CD4-positive, CD25-positive, alpha-beta regulatory T cell (primary cell): ENCODE results near the gene XPR1. TPM values are rescaled to one million over a fixed set of nuclear protein-coding genes. Genes with fewer than 3 reads are reported as not detected.
A peak's percentile ranks its signal among the peaks of the same experiment; 100 is the strongest.
"Not testable (repeated sequence)": the region's sequence is repeated elsewhere in the genome, so short reads cannot be mapped to it uniquely, and the experiment has no call there.

ENCODE experiments used
- ATAC-seq, 2 donors: fragments of 150-1000 bp; cut with Tn5 transposase; one replicate each; pipeline ENCODE4 v1.10.0; 2021; ENCODE audit warnings: low read depth in 2 of 2, moderate number of reproducible peaks in 2 of 2, moderate library complexity in 1 of 2
- DNase-seq, 3 donors: peaks; one replicate each; pipeline versions ENCODE4 v3.0.0 to v3.0.0-alpha.2; 2012 to 2022; ENCODE audit warnings: mixed read lengths in 1 of 3
- H3K27ac ChIP-seq: one replicate; pipeline ENCODE4 v1.7.0; 2013; ENCODE audit warnings: mild to moderate bottlenecking, low read length; ENCODE audit not compliant: insufficient read depth, poor library complexity, severe bottlenecking
- H3K27me3 ChIP-seq: one replicate; pipeline ENCODE4 v1.7.0; 2013; ENCODE audit warnings: low read length; ENCODE audit not compliant: control insufficient read depth, insufficient read depth
- H3K36me3 ChIP-seq: one replicate; pipeline ENCODE4 v1.7.0; 2013; ENCODE audit warnings: mild to moderate bottlenecking, low read length, moderate library complexity; ENCODE audit not compliant: control insufficient read depth, insufficient read depth
- H3K4me1 ChIP-seq: 2 replicates; pipeline ENCODE4 v1.7.0; 2013; ENCODE audit warnings: mild to moderate bottlenecking, low read length; ENCODE audit not compliant: insufficient read depth, control insufficient read depth, poor library complexity, severe bottlenecking
- H3K4me3 ChIP-seq: one replicate; pipeline ENCODE4 v1.7.0; 2013; ENCODE audit warnings: low read depth, mild to moderate bottlenecking, low read length, moderate library complexity
- H3K9me3 ChIP-seq, 2 experiments: 1 replicate in 1 of 2; 2 replicates in 1 of 2; pipeline ENCODE4 v1.7.0; 2013; ENCODE audit warnings: low read length in 2 of 2, mild to moderate bottlenecking in 1 of 2, moderate library complexity in 1 of 2; ENCODE audit not compliant: control insufficient read depth in 2 of 2
- H3K27ac Mint-ChIP-seq, 3 donors: one replicate each; pipeline ENCODE4 v1.8.0; 2020 to 2022; ENCODE audit warnings: mild to moderate bottlenecking in 3 of 3, mixed read lengths in 3 of 3, moderate library complexity in 2 of 3
- H3K27me3 Mint-ChIP-seq: one replicate; pipeline ENCODE4 v1.8.0; 2022; ENCODE audit warnings: mild to moderate bottlenecking, mixed read lengths
- H3K36me3 Mint-ChIP-seq: one replicate; pipeline ENCODE4 v1.8.0; 2020; ENCODE audit warnings: mixed read lengths
- H3K4me1 Mint-ChIP-seq, 4 donors: one replicate each; pipeline ENCODE4 v1.8.0; 2020 to 2022; ENCODE audit warnings: mixed read lengths in 4 of 4, mild to moderate bottlenecking in 1 of 4
- H3K4me3 Mint-ChIP-seq, 4 donors: one replicate each; pipeline ENCODE4 v1.8.0; 2020 to 2022; ENCODE audit warnings: mild to moderate bottlenecking in 4 of 4, mixed read lengths in 4 of 4, moderate library complexity in 3 of 4
- H3K9me3 Mint-ChIP-seq, 7 donors: one replicate each; pipeline ENCODE4 v1.8.0; 2020 to 2022; ENCODE audit warnings: mixed read lengths in 7 of 7, mild to moderate bottlenecking in 3 of 7, moderate library complexity in 2 of 7
- polyA plus RNA-seq, 4 donors: library from polyadenylated mRNA; unstranded; fragments of 300-500 nt; fragmentation: Illumina TruSeq; gene quantifications; one replicate each; pipeline ENCODE4 v1.2.3, GENCODE V29; 2021
- total RNA-seq: library from RNA; stranded (reverse); gene quantifications from one replicate; pipeline ENCODE4 v1.2.3, GENCODE V29; 2022

Gene XPR1
- total and polyA plus RNA-seq, 5 donors from 2014 or later = 6.4 to 24.2 (median 11.1) TPM

GRCh38 chr1:180811886-180812285 is 180.1 kb downstream of the XPR1 start:
- Histone ChIP-seq H3K27me3 (no peaks in the 10 kb centered on the region), H3K4me1 (no peaks in the 10 kb centered on the region), H3K9me3 (no peaks in the 10 kb centered on the region), H3K36me3 (peaks cover 17% of the 10 kb centered on the region), H3K27ac (no peak overlapping the region), H3K4me3 (no peak overlapping the region)
- Mint-ChIP-seq H3K4me1 (peaks cover 0 to 7% (median 2%) of the 10 kb centered on the region in 4 donors), H3K27ac (no peak overlapping the region), H3K4me3 (no peak overlapping the region), H3K27me3 (no peaks in the 10 kb centered on the region), H3K36me3 (peaks cover 63% of the 10 kb centered on the region), H3K9me3 (peaks cover 0 to 2% (median 0%) of the 10 kb centered on the region in 7 donors)
- DNase-seq (no peak), ATAC-seq (no peak)

DNA sequence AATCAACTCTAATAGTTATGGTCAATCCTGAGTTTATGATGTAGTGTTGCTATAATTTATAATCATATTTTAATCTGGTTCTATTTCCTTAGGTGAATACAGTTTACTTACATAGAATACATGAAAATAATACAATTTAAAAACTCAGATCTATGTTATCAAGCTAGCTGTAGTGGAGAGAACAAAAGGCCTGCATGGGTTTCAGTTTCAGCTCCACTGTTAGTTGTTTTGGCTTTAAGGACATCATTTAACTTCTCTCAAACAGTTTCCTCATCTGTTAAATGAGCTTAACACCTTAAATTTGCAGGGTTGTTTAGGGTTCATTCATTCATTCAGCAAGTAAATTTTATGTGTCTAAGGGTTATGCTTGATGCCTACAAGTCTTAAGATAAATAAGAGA is 182.4 kb downstream of the XPR1 start:
- Histone ChIP-seq H3K36me3 (peaks cover 17% of the 10 kb centered on the region), H3K9me3 (no peaks in the 10 kb centered on the region), H3K4me3 (no peak overlapping the region), H3K27ac (no peak overlapping the region), H3K27me3 (no peaks in the 10 kb centered on the region), H3K4me1 (no peaks in the 10 kb centered on the region)
- H3K27ac Mint-ChIP-seq = no peak overlapping the region
- H3K9me3 Mint-ChIP-seq = peaks cover 0 to 3% (median 0%) of the 10 kb centered on the region in 7 donors
- no peak overlapping the region for H3K4me3 Mint-ChIP-seq
- DNase-seq (peak in 1 of 3 donors; percentile 27), ATAC-seq (no peak)
- H3K4me1 Mint-ChIP-seq = peaks cover 0 to 13% (median 0%) of the 10 kb centered on the region in 4 donors
- peaks cover 42% of the 10 kb centered on the region for H3K36me3 Mint-ChIP-seq
- no peaks in the 10 kb centered on the region for H3K27me3 Mint-ChIP-seq

GRCh38 chr1:180815188-180815587 is 183.4 kb downstream of the XPR1 start:
- Histone ChIP-seq H3K4me1 (no peaks in the 10 kb centered on the region), H3K4me3 (no peak overlapping the region), H3K9me3 (no peaks in the 10 kb centered on the region), H3K27me3 (no peaks in the 10 kb centered on the region), H3K36me3 (peaks cover 15% of the 10 kb centered on the region), H3K27ac (no peak overlapping the region)
- ATAC-seq = no peak
- peaks cover 0 to 15% (median 0%) of the 10 kb centered on the region in 4 donors for H3K4me1 Mint-ChIP-seq
- peaks cover 39% of the 10 kb centered on the region for H3K36me3 Mint-ChIP-seq
- peaks cover 0 to 3% (median 0%) of the 10 kb centered on the region in 7 donors for H3K9me3 Mint-ChIP-seq
- no peak overlapping the region for H3K4me3 Mint-ChIP-seq
- DNase-seq = no peak
- no peak overlapping the region for H3K27ac Mint-ChIP-seq
- H3K27me3 Mint-ChIP-seq = no peaks in the 10 kb centered on the region

GRCh38 chr1:180816132-180816531 is 184.3 kb downstream of the XPR1 start:
- no peak overlapping the region for H3K4me3 Mint-ChIP-seq

GRCh38 chr1:180821970-180822369 is 190.1 kb downstream of the XPR1 start:
- ATAC-seq (no peak), DNase-seq (no peak)
- Histone ChIP-seq H3K27me3 (no peaks in the 10 kb centered on the region), H3K27ac (no peak overlapping the region), H3K36me3 (peaks cover 9% of the 10 kb centered on the region), H3K4me1 (no peaks in the 10 kb centered on the region), H3K4me3 (no peak overlapping the region), H3K9me3 (no peaks in the 10 kb centered on the region)
- Mint-ChIP-seq H3K27ac (no peak overlapping the region), H3K4me3 (no peak overlapping the region), H3K27me3 (no peaks in the 10 kb centered on the region), H3K9me3 (peaks cover 0 to 4% (median 0%) of the 10 kb centered on the region in 7 donors), H3K36me3 (peaks cover 37% of the 10 kb centered on the region), H3K4me1 (peaks cover 0 to 8% (median 0%) of the 10 kb centered on the region in 4 donors)

More at GRCh38 chr1:180816132-180816531, 184.3 kb downstream of the XPR1 start:
- Histone ChIP-seq H3K4me1 (no peaks in the 10 kb centered on the region), H3K36me3 (peaks cover 11% of the 10 kb centered on the region), H3K27me3 (no peaks in the 10 kb centered on the region), H3K9me3 (no peaks in the 10 kb centered on the region), H3K4me3 (no peak overlapping the region), H3K27ac (no peak overlapping the region)
- no peak for DNase-seq
- Mint-ChIP-seq H3K9me3 (peaks cover 0 to 4% (median 0%) of the 10 kb centered on the region in 7 donors), H3K36me3 (peaks cover 48% of the 10 kb centered on the region), H3K4me1 (peaks cover 0 to 15% (median 0%) of the 10 kb centered on the region in 4 donors), H3K27ac (no peak overlapping the region), H3K27me3 (no peaks in the 10 kb centered on the region)
- ATAC-seq = no peak

DNA sequence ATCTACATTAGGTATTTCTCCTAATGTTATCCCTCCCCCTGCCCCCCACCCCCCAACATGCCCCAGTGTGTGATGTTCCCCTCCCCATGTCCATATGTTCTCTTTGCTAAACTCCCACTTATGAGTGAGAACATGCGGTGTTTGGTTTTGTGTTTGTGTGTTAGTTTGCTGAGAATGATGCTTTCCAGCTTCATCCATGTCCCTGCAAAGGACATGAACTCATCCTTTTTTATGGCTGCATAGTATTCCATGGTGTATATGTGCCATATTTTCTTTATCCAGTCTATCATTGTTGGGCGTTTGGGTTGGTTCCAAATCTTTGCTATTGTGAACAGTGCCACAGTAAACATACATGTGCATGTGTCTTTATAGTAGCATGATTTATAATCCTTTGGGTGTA is 199.7 kb downstream of the XPR1 start:
- H3K9me3 ChIP-seq, DNase-seq, H3K4me3 Mint-ChIP-seq, H3K27me3 ChIP-seq, H3K4me1 ChIP-seq, H3K4me3 ChIP-seq, H3K27ac ChIP-seq, H3K27me3 Mint-ChIP-seq, ATAC-seq: not testable (repeated sequence)
- peaks cover 2 to 14% (median 11%) of the 10 kb centered on the region in 4 donors for H3K4me1 Mint-ChIP-seq
- peak overlapping the region in 1 of 3 donors; percentile 77 for H3K27ac Mint-ChIP-seq
- peaks cover 19% of the 10 kb centered on the region for H3K36me3 ChIP-seq
- peaks cover 0 to 23% (median 7%) of the 10 kb centered on the region in 7 donors for H3K9me3 Mint-ChIP-seq
- H3K36me3 Mint-ChIP-seq = peaks cover 71% of the 10 kb centered on the region

DNA sequence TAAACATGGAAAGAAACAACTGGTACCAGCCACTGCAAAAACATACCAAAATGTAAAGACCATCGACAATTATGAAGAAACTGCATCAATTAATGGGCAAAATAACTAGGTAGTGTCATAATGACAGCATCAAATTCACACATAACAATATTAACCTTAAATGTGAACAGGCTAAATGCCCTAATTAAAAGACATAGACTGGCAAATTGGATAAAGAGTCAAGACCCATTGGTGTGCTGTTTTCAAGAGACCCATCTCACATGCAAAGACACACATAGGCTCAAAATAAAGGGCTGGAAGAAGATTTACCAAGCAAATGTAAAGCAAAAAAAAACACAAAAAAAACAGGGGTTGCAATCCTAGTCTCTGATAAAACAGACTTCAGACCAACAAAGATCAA is 201.4 kb downstream of the XPR1 start:
- DNase-seq, H3K4me1 ChIP-seq, H3K27me3 ChIP-seq, H3K9me3 ChIP-seq, H3K27me3 Mint-ChIP-seq, H3K27ac ChIP-seq, H3K4me3 ChIP-seq, H3K27ac Mint-ChIP-seq, ATAC-seq: not testable (repeated sequence)
- H3K9me3 Mint-ChIP-seq = peaks cover 0 to 26% (median 7%) of the 10 kb centered on the region in 7 donors
- H3K4me1 Mint-ChIP-seq = peaks cover 9 to 27% (median 19%) of the 10 kb centered on the region in 4 donors
- peaks cover 81% of the 10 kb centered on the region for H3K36me3 Mint-ChIP-seq
- peak overlapping the region in 1 of 4 donors; percentile 35 for H3K4me3 Mint-ChIP-seq
- H3K36me3 ChIP-seq = peaks cover 19% of the 10 kb centered on the region

- H3K9me3 ChIP-seq = peaks cover 6 to 9% of the 10 kb centered on the region in 2 experiments
- peaks cover 14 to 29% (median 18%) of the 10 kb centered on the region in 4 donors for H3K4me1 Mint-ChIP-seq
- H3K27ac ChIP-seq = no peak overlapping the region
- peaks cover 8% of the 10 kb centered on the region for H3K4me1 ChIP-seq
- peaks cover 0 to 21% (median 7%) of the 10 kb centered on the region in 7 donors for H3K9me3 Mint-ChIP-seq
- H3K4me3 Mint-ChIP-seq = no peak overlapping the region
- no peak for ATAC-seq
- DNase-seq = no peak
- peaks cover 62% of the 10 kb centered on the region for H3K36me3 Mint-ChIP-seq
- peaks cover 12% of the 10 kb centered on the region for H3K36me3 ChIP-seq
- no peak overlapping the region for H3K4me3 ChIP-seq
- H3K27ac Mint-ChIP-seq = no peak overlapping the region
- H3K27me3 Mint-ChIP-seq = no peaks in the 10 kb centered on the region
- no peaks in the 10 kb centered on the region for H3K27me3 ChIP-seq
Observed at GRCh38 chr1:180836449-180836848, 204.6 kb downstream of the XPR1 start.
